ENCODE results near the gene KCTD4.
A peak's percentile ranks its signal among the peaks of the same experiment; 100 is the strongest.
"Not testable (repeated sequence)": the region's sequence is repeated elsewhere in the genome, so short reads cannot be mapped to it uniquely, and the experiment has no call there.

KCTD4 gene

GRCh38 chr13:45196096-45196495, 4.7 kb downstream of the KCTD4 start:
- H3K4me3 ChIP-seq (ENCODE audit: low read depth, low read length) = no peak overlapping the region
- DNase-seq (ENCODE audit: low read depth, low spot score) = no peak
- in situ Hi-C loops (cut with HindIII; ENCODE audit: low sequenced_read_pairs) = no loop called here
- no peak for TF ChIP-seq CTCF (IDR thresholded peaks at IDR 0.05; ENCODE audit: low read depth, low read length)

GRCh38 chr13:45195421-45195820, 5.4 kb downstream of the KCTD4 start:
- TF ChIP-seq CTCF (IDR thresholded peaks at IDR 0.05; ENCODE audit: low read depth, low read length) = no peak
- DNase-seq (ENCODE audit: low read depth, low spot score) = no peak
- in situ Hi-C loops (cut with HindIII; ENCODE audit: low sequenced_read_pairs) = no loop called here
- H3K4me3 ChIP-seq (ENCODE audit: low read depth, low read length) = no peak overlapping the region

GRCh38 chr13:45194081-45194939, 6.5 kb downstream of the KCTD4 start:
- peak; percentile 67 for TF ChIP-seq CTCF (IDR thresholded peaks at IDR 0.05; ENCODE audit: low read depth, low read length)
- DNase-seq (ENCODE audit: low read depth, low spot score) = peak; percentile 72
- no peak overlapping the region for H3K4me3 ChIP-seq (ENCODE audit: low read depth, low read length)
- in situ Hi-C loops (cut with HindIII; ENCODE audit: low sequenced_read_pairs) = no loop called here

- no peak for DNase-seq (ENCODE audit: low read depth, low spot score)
- H3K4me3 ChIP-seq (ENCODE audit: low read depth, low read length) = no peak overlapping the region
- in situ Hi-C loops (cut with HindIII; ENCODE audit: low sequenced_read_pairs) = no loop called here
- no peak for TF ChIP-seq CTCF (IDR thresholded peaks at IDR 0.05; ENCODE audit: low read depth, low read length)
Measured at GRCh38 chr13:45191874-45192273, 9.0 kb downstream of the KCTD4 start.

- in situ Hi-C loops (cut with HindIII; ENCODE audit: low sequenced_read_pairs); H3K4me3 ChIP-seq (ENCODE audit: low read depth, low read length): not testable (repeated sequence)
- peak; percentile 83 for DNase-seq (ENCODE audit: low read depth, low spot score)
Measured at GRCh38 chr13:45189511-45189910, 11.3 kb downstream of the KCTD4 start.

GRCh38 chr13:45189077-45189476, 11.8 kb downstream of the KCTD4 start:
- DNase-seq (ENCODE audit: low read depth, low spot score); in situ Hi-C loops (cut with HindIII; ENCODE audit: low sequenced_read_pairs); H3K4me3 ChIP-seq (ENCODE audit: low read depth, low read length): not testable (repeated sequence)

- in situ Hi-C loops (cut with HindIII; ENCODE audit: low sequenced_read_pairs) = no loop called here
- DNase-seq (ENCODE audit: low read depth, low spot score) = no peak
- no peak overlapping the region for H3K4me3 ChIP-seq (ENCODE audit: low read depth, low read length)
- TF ChIP-seq CTCF (IDR thresholded peaks at IDR 0.05; ENCODE audit: low read depth, low read length) = no peak
Measured at GRCh38 chr13:45185286-45185685, 15.6 kb downstream of the KCTD4 start.

All from astrocyte of the spinal cord (primary cell).